Right lobe of liver (tissue), 6 donors: Measurements from ENCODE around the gene ANO7. TPM values are rescaled to one million over a fixed set of nuclear protein-coding genes. Genes with fewer than 3 reads are reported as not detected.

Experiments
- ATAC-seq, 4 donors: fragments of 200-7000 bp; cut with Tn5 transposase; one replicate each; pipeline ENCODE4 v1.9.1; 2020; ENCODE audit warnings: mild to moderate bottlenecking in 4 of 4, moderate library complexity in 4 of 4
- DNase-seq, 3 donors: peaks; one replicate each; pipeline ENCODE4 v3.0.0-alpha.2; 2020
- H3K27ac ChIP-seq, 3 donors: fragments of 200-600 bp; one replicate each; pipeline ENCODE4 v1.8.0; 2022
- H3K27me3 ChIP-seq, 2 donors: fragments of 200-600 bp; one replicate each; pipeline ENCODE4 v1.8.0; 2022
- H3K36me3 ChIP-seq, 4 donors: fragments of 200-600 bp; sonication (generic) in 1 of 4; one replicate each; pipeline versions ENCODE4 v1.5.1 to v1.8.0; 2017 to 2022; ENCODE audit warnings: control low read depth in 1 of 4
- H3K4me1 ChIP-seq, 4 donors: fragments of 200-600 bp; sonication (generic) in 1 of 4; one replicate each; pipeline versions ENCODE4 v1.5.1 to v1.8.0; 2017 to 2022; ENCODE audit warnings: control low read depth in 1 of 4
- H3K4me3 ChIP-seq, 3 donors: fragments of 200-600 bp; one replicate each; pipeline ENCODE4 v1.8.0; 2022
- H3K9me3 ChIP-seq, 4 donors: fragments of 200-600 bp; sonication (generic) in 1 of 4; one replicate each; pipeline versions ENCODE4 v1.5.1 to v1.8.0; 2017 to 2022; ENCODE audit warnings: control low read depth in 1 of 4
- CTCF ChIP-seq, 4 donors: fragments of 200-600 bp in 3 of 4; fragments of 450-650 bp in 1 of 4; IDR thresholded peaks; one replicate each; pipeline versions ENCODE4 v1.5.1 to v1.8.0; 2016 to 2022; ENCODE audit warnings: antibody characterized with exemption in 4 of 4, mild to moderate bottlenecking in 2 of 4
- POLR2A ChIP-seq: fragments of 450-650 bp; IDR thresholded peaks from one replicate; pipeline ENCODE4 v1.6.1; 2017; ENCODE audit warnings: antibody characterized with exemption, mild to moderate bottlenecking
- WGBS: methylation state at CpG from one replicate; pipeline ENCODE4 v1.1.6; 2018; ENCODE audit warnings: low coverage, low lambda C conversion rate; ENCODE audit not compliant: insufficient coverage; ENCODE audit errors: missing lambda C conversion rate; 5-methylcytosine and 5-hydroxymethylcytosine counted together
- intact Hi-C, 2 donors: fragments of 100-400 bp; cut with DNase I; formaldehyde crosslinking; loops; one replicate each; pipeline versions ENCODE4 v1.11.2 to v1.14.1; 2022
- total RNA-seq, 6 experiments: library from RNA; depleted of rRNA in 2 of 6; stranded (reverse); fragments of >200 nt in 2 of 6; fragmentation: NEBNext Ultra II Directional in 3 of 6; extraction: Animal tissue kit (Norgen Biotek cat#: 25700) in 3 of 6; gene quantifications; one replicate each; pipeline versions ENCODE4 v1.1.0 to v1.2.4, GENCODE V29; 2016 to 2023
- donor health status: DM: no; HTN: yes; CAD: no.
- donor health status: DM: no; HTN: no; CAD: no.
- donor health status: DM: no; HTN: no; CAD: no.
- donor health status: DM: no; HTN: yes; CAD: no.
- donor health status: DM: no; HTN: yes; CAD: no.

Gene ANO7
- total RNA-seq, 6 experiments from 2014 or later = 0.61 to 2.4 (median 0.97) TPM

GRCh38 chr2:241182126-241182525, 6.4 kb upstream of the ANO7 start:
- H3K4me1 ChIP-seq = no peaks in the 10 kb centered on the region
- H3K27me3 ChIP-seq = no peaks in the 10 kb centered on the region
- no peak overlapping the region for H3K4me3 ChIP-seq
- 93% methylated on average over 2 of the region's 3 CpGs for WGBS
- ATAC-seq (no peak), DNase-seq (no peak)
- H3K36me3 ChIP-seq = peaks cover 0 to 11% (median 0%) of the 10 kb centered on the region in 4 donors
- TF ChIP-seq POLR2A = no peak
- no peak for TF ChIP-seq CTCF (IDR thresholded peaks at IDR 0.05)
- intact Hi-C loops = no loop called here
- H3K27ac ChIP-seq = no peak overlapping the region
- H3K9me3 ChIP-seq = no peaks in the 10 kb centered on the region

- no peaks in the 10 kb centered on the region for H3K27me3 ChIP-seq
- H3K4me1 ChIP-seq = no peaks in the 10 kb centered on the region
- H3K4me3 ChIP-seq = no peak overlapping the region
- 90% methylated on average over 6 of the region's 28 CpGs for WGBS
- ATAC-seq (no peak), DNase-seq (no peak)
- H3K9me3 ChIP-seq = no peaks in the 10 kb centered on the region
- peaks cover 0 to 11% (median 0%) of the 10 kb centered on the region in 4 donors for H3K36me3 ChIP-seq
- H3K27ac ChIP-seq = no peak overlapping the region
- no peak for TF ChIP-seq CTCF (IDR thresholded peaks at IDR 0.05)
- TF ChIP-seq POLR2A = no peak
- intact Hi-C loops = no loop called here
Observed at GRCh38 chr2:241182531-241183133, 5.8 kb upstream of the ANO7 start.

DNA sequence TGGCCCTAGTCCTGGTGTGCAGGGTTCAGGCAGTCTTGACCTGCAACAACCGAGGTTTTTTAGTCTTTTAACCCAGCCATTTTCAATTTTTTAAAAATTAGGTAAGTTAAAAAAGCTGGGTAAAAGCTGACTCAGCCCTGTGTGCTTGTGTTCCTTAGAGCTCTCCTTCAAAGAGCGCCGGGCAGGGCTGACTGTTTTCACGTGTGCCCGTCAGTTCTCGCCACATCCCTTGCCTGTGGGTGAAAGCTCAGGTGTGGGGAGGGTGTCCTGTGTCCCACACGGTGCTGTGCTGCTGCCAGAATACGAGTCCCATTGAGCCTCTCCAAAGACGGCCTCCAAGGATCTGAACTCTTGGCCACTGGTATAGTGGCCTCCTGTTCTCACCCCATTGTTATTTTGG, 5.3 kb upstream of the ANO7 start:
- Histone ChIP-seq H3K27me3 (no peaks in the 10 kb centered on the region), H3K4me1 (no peaks in the 10 kb centered on the region), H3K27ac (no peak overlapping the region), H3K36me3 (peaks cover 0 to 11% (median 0%) of the 10 kb centered on the region in 4 donors), H3K4me3 (no peak overlapping the region), H3K9me3 (no peaks in the 10 kb centered on the region)
- WGBS = 89% methylated on average over 8 of the region's 9 CpGs
- no peak for ATAC-seq
- no peak for DNase-seq
- intact Hi-C loops = no loop called here
- TF ChIP-seq POLR2A (no peak), CTCF (IDR thresholded peaks at IDR 0.05) (no peak)

DNA sequence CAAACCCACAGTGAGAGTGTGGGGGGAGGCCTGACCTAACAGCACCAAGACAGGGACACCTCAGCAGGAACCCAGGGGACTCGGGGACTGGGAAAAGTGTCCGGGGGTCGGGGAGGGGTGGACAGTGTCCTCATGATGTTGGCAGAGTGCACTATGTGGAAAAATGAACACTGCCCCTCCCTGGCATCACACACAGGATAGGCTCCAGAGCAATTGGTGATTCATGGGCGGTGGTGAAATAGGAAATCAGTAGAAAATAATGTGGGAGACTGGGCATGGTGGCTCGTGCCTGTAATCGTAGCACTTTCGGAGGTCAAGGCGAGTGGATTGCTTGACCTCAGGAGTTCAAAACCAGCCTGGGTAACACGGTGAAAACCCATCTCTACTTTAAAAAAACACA, 3.6 kb upstream of the ANO7 start:
- TF ChIP-seq POLR2A (no peak), CTCF (IDR thresholded peaks at IDR 0.05) (no peak)
- Histone ChIP-seq H3K4me1 (no peaks in the 10 kb centered on the region), H3K9me3 (no peaks in the 10 kb centered on the region), H3K36me3 (peaks cover 0 to 8% (median 0%) of the 10 kb centered on the region in 4 donors), H3K27ac (no peak overlapping the region), H3K4me3 (no peak overlapping the region), H3K27me3 (no peaks in the 10 kb centered on the region)
- ATAC-seq (no peak), DNase-seq (no peak)
- 54% methylated on average over 5 of the region's 9 CpGs for WGBS
- intact Hi-C loops = no loop called here
